Measurements from ENCODE around the gene CACNA1D.

GRCh38 chr3:53711387-53711786 lies 217.0 kb downstream of the CACNA1D start:
- TF ChIP-seq, protein P1, sequence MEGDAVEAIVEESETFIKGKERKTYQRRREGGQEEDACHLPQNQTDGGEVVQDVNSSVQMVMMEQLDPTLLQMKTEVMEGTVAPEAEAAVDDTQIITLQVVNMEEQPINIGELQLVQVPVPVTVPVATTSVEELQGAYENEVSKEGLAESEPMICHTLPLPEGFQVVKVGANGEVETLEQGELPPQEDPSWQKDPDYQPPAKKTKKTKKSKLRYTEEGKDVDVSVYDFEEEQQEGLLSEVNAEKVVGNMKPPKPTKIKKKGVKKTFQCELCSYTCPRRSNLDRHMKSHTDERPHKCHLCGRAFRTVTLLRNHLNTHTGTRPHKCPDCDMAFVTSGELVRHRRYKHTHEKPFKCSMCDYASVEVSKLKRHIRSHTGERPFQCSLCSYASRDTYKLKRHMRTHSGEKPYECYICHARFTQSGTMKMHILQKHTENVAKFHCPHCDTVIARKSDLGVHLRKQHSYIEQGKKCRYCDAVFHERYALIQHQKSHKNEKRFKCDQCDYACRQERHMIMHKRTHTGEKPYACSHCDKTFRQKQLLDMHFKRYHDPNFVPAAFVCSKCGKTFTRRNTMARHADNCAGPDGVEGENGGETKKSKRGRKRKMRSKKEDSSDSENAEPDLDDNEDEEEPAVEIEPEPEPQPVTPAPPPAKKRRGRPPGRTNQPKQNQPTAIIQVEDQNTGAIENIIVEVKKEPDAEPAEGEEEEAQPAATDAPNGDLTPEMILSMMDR (IDR thresholded peaks at IDR 0.05; ENCODE audit: poor library complexity): no peak
- no peak for TF ChIP-seq EZH2 (IDR thresholded peaks at IDR 0.05; ENCODE audit: borderline replicate concordance)
